Glomerular visceral epithelial cell (primary cell): Measurements from ENCODE around the gene ARHGAP31.

Experiments used
- DNase-seq: peaks from one replicate; pipeline ENCODE4 v3.0.0-alpha.2; 2016; ENCODE audit errors: extremely low spot score

ARHGAP31 gene

DNA sequence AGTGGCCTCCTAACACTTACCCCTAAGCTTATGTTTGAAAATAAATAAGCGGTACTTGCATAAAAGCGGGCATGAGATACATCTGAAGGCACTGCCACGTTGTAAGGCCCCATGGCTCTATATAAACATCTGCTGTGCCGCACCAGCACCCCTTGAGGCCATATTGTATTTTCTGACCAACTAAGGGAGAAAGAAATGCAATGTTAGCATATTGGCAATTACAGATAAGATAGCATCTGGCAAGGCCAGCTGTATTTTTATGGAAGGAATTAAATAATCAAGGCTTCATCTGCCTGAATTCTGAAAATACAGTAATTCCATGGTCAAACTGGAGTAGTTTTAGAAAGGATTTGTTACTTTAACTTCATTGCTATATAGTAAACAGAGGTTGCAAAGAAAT, 140.5 kb downstream of the ARHGAP31 start:
- no peak for DNase-seq

DNA sequence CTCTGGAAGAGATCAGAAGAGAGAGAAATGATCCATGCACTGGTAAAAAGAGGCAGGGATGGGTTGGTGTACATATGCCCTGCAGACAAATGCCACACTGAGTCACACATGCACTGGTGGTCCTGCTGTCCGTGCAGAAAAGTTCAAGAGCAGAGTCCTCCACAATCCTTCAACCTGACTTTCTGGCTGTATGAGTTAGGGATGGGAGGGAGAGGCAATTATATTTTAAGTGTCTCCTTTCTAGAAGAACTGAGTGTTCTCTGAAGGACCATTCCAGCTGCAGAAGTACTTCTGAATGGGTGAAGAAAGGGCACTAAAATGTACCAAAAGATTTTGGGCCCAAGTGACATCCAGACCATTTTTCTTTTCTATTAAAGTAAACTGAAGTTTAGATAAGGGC, 142.8 kb downstream of the ARHGAP31 start:
- no peak for DNase-seq

DNA sequence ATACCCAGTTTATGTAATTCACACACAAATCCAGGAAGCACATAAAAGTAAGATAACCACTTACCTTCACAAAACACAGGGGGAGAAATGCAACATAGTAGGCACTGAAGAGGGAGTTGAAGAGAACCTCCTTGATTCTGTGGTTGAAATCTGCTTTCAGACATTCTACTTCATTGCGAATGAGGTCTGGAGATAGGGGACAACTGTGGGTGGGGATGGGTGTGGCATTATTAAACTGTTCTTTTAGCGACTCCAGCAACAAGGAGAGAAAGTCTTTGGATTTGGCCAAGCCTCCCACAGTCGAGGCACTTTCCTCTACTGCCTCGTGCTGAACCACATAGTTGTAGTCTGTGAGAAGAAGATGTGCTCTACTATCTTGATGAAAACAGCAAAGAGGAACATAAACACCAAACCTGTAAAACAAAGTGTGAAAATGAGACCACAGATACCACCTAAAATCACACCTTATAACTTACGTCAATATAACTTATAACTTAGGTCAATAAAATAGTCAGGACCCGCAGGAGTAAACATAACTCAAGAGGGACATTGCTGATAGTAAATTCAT, 143.6 kb downstream of the ARHGAP31 start:
- no peak for DNase-seq

DNA sequence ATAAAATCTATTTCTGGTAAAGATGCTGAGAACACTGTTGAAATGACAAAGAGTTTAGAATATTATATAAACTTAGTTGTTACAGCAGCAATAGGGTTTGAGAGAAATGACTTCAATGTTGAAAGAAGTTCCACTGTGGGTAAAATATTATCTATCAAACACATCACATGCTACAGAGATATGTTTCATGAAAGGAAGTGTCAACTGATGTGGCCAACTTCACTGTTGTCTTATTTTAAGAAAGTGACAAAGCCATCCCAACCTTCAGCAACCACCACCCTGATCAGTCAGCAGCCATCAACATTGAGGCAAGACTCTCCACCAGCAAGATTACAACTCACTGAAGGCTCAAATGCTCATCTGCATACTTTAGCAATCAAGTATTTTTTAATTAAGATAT, 149.0 kb downstream of the ARHGAP31 start:
- DNase-seq: no peak

DNA sequence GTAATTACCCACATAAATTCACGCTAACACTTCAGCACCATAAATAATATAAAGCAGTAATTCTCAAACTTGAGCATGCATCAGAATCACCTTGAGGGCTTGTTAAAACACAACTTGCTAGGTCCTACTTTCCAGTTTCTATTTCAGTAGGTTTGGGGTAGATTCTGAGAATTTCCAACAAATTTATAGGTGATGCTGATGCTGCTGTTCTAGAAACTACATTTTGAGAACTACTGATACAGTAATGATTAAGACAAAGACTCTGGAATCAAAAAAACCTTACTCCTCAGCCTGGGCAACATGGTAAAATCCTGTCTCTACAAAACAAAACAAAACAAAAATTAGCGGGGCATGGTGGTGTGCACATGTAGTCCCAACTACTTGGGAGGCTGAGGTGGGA, 150.4 kb downstream of the ARHGAP31 start:
- DNase-seq: no peak

DNA sequence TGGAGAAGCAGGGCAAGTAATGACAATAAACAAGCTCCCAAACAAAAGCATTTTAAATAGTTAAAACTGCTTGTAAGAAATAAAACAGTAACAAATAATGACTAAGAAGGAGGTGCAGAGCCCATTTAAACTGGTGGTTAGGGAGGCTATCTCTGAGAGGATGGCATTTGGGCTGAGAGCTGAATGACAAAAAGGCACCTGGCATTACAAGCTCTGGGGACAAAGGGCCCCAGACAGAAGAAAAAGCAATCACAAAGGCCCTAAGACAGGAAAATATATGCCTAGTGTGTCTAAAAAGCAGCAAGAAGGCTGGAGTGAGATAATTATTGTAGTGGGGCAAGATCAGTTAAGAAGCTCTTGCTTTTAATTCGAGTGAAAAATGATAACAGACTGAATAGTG, 159.6 kb downstream of the ARHGAP31 start:
- no peak for DNase-seq

DNA sequence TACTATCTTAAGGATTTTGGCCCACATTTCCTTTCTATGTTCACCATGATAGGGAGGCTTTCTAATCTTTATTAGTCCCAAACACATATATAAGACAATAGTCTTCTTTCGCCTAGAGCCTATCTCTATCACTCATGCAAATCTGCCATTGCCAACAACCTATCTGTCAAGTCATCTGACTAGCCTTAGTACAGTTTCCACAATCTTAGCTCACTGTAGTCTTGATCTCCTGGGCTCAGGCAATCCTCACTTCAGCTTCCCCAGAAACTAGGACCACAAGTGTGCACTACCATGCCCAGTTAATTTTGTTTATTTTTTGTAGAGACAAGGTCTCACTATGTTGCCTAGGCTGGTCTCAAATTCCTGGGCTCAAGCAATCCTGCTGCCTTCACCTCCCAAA, 162.3 kb downstream of the ARHGAP31 start:
- DNase-seq: no peak

DNA sequence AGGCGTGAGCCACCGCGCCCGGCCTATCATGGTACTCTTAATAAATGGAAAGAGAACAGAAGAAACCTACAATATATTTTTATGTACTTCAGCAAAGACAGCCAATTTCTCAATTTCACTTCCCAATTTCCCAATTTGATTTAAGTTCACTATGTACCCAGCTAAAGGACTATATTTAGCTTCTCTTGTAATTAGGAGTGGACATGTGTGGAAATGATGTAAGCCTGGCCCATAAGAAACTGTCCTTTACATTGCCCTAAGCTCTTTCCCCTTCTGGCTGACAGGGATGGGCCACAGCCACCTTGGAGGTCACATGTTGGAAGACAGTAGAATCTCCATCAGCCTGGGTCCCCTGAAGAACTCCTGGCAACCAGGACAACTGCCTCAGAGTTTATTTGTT, 163.1 kb downstream of the ARHGAP31 start:
- no peak for DNase-seq

DNA sequence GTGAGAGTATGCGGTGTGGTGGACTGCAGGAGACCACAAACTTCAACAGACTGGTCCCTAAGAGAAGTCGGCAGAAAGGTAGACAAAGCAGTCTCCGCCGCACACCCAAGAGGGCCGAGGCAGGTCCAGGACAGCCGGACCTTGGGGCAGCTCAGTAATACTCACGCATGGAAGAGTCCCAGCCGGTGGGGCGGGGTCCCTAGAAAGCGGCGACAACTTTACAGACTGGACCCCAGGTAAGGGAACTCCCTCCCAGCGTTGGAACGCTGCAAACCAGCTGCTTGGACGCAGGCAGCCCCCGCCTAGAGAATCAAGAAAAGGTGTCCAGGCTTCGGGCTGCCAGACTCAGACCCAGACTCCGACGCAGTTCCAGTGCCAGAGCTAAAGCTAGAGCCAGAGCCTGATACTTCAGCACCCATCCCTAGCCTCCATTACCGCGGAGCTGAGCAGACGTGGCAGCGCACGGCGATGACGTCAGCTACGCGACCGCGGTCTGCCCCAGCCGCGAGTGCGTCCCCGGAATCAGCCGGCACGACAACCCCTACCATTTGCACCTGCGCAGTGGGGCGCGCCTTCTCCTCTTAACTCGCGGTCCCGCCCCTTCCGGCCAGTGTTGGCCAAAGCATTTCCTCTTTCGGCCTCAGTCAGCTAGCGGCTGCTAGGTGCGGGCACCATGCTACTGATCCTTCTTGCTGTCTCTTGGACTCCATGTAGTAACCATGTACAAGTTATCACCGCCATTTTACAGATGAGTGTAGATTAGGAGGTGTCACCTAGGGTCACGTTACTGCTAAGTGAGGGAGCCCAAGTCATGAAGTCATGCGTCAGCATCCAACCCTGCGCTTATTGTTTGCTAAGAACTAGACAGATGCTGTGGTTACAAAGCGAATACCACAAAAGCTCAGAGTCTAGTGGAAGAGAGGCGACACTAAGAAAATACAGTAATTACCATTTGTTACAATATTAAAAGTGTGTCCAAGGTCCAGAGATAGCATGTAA, 169.3 kb downstream of the ARHGAP31 start, which contains the start of gene TMEM39A:
TMEM39A (minus strand) TSS at position 445 of the 999 bp plus-strand sequence. CDS start 1,541 bp downstream, outside the sequence.
- DNase-seq: peak; percentile 98

DNA sequence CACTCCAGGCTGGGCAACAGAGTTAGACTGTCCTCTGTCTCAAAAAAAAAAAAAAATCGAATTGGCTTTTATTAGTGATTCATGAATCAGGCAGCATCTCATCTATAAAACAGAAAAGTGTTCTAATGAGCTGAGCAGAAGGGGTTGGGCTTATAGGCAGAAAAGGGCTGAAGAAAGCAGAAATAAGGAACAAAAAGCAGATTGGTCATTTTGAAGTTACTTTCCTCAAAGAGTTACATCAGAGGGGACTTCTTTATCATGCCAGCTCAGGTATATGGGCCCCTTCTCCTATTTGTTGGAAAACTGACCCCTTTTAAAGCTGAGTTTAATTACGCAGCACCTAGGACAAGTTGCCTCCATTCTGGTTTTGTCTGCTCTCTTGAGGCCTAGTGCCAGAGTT, 173.9 kb downstream of the ARHGAP31 start:
- no peak for DNase-seq

DNA sequence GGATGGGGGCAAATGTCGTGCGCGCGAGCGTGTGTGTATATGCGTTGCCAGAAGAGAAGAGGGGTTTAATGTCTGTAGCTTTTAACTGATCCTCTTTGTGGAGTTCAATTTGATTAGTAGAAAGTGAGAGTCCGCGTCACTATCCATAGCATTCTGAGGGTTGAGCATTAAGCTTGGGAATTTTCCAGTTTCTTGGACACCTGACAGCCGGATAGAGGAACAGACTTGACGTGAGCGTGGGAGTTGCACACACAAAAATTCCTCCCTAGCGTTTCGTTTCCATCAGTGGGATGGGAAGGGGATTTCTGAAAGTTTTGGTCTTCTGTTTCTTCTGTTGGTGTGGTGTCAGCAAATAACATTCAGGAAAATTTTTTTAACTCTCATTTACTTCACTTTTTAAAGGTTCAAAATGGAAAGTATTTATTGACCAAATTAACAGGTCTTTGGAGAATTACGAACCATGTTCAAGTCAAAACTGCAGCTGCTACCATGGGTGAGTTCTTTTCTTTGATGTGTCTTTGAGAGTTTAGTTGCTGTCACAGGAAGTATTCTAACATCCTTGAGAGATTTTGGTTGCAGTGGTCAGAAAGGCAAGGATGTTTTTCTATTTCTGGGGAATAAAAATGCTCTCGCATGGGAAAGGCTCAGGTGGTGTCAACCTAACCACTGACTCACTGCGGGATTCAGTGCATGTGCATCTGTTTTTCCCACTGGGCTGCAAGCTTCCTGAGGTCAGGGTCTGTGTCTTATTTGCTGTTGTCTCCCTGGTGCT, 175.4 kb downstream of the ARHGAP31 start:
- peak; percentile 18 for DNase-seq
